Measurements from ENCODE around the gene CNNM2.

GRCh38 chr10:102904346-102904745 is 13.7 kb upstream of the CNNM2 start:
- TF ChIP-seq SIN3A (IDR thresholded peaks at IDR 0.05; ENCODE audit: borderline replicate concordance, insufficient read depth, low read length) (no peak), TAF1 (IDR thresholded peaks at IDR 0.05; ENCODE audit: borderline replicate concordance, insufficient read depth, low read length) (no peak), POLR2AphosphoS5 (IDR thresholded peaks at IDR 0.05; ENCODE audit: low read depth, low read length) (no peak)

All from PFSK-1 (cell line).